GM12878 (cell line): Measurements from ENCODE around the gene FLAD1. TPM values are rescaled to one million over a fixed set of nuclear protein-coding genes. Genes with fewer than 3 reads are reported as not detected.

Experiments
- ATAC-seq: fragments of 200-7000 bp; cut with Tn5 transposase; 3 replicates; pipeline ENCODE4 v1.9.1; 2020; ENCODE audit warnings: mild to moderate bottlenecking, moderate library complexity
- BruUV-seq: library from RNA; stranded (reverse); fragments of 400-500 nt; replicated peaks from 2 replicates; lab custom pipeline; 2021; lab: Mats Ljungman, UMichigan
- CTCF ChIA-PET: fragments of 300-600 bp; sonication (Branson Sonifier 250); formaldehyde crosslinking; extraction: SDS; loops from one replicate; lab custom pipeline; 2021; ENCODE audit warnings: inconsistent platforms; lab: Yijun Ruan, JAX
- POLR2A ChIA-PET: fragments of 350-600 bp; formaldehyde crosslinking; extraction: SDS; loops from one replicate; lab custom pipeline; 2021; ENCODE audit warnings: inconsistent platforms; lab: Charles Lee
- RAD21 ChIA-PET: fragments of 300-600 bp; sonication (Branson Sonifier 250); formaldehyde crosslinking; loops from one replicate; lab custom pipeline; 2023; ENCODE audit warnings: antibody characterized with exemption; ENCODE audit not compliant: unreplicated experiment; lab: Charles Lee
- SMC1A ChIA-PET: fragments of 300-600 bp; sonication (Branson Sonifier 250); formaldehyde crosslinking; loops from one replicate; lab custom pipeline; 2023; ENCODE audit not compliant: unreplicated experiment, uncharacterized antibody; lab: Charles Lee
- DNase-seq: peaks from one replicate; pipeline ENCODE4 v3.0.0-alpha.2; 2011; ENCODE audit warnings: low read depth, low spot score
- FAIRE-seq: peaks from 3 replicates; lab custom pipeline; 2011; peaks lifted over from hg19 to GRCh38; lab: Jason Lieb, UNC
- H2AFZ ChIP-seq: 2 replicates; pipeline ENCODE4 v1.6.0; 2011; ENCODE audit warnings: low read depth, low read length, control low read depth; ENCODE audit not compliant: control insufficient read depth
- H3K27ac ChIP-seq: 2 replicates; pipeline ENCODE4 v1.5.1; 2011; ENCODE audit warnings: control low read depth; ENCODE audit not compliant: control insufficient read depth, insufficient read depth
- H3K27me3 ChIP-seq, 2 experiments: replicated peaks in 1 of 2; 2 replicates each; pipeline versions ENCODE4 v1.6.0 to v1.6.1; 2011; ENCODE audit warnings: low read length in 1 of 2; ENCODE audit not compliant: control insufficient read depth in 2 of 2, insufficient read depth in 2 of 2
- H3K36me3 ChIP-seq, 2 experiments: 2 replicates each; pipeline ENCODE4 v1.5.1; 2011; ENCODE audit warnings: low read length in 1 of 2; ENCODE audit not compliant: control insufficient read depth in 2 of 2, insufficient read depth in 2 of 2
- H3K4me1 ChIP-seq: 2 replicates; pipeline ENCODE4 v1.6.1; 2011; ENCODE audit warnings: mild to moderate bottlenecking, low read length, moderate library complexity, mixed read lengths; ENCODE audit not compliant: control insufficient read depth, insufficient read depth
- H3K4me2 ChIP-seq: 2 replicates; pipeline ENCODE4 v1.6.0; 2011; ENCODE audit warnings: control low read depth; ENCODE audit not compliant: control insufficient read depth, insufficient read depth
- H3K4me3 ChIP-seq: fragments of 200-600 bp; sonication (generic); 2 replicates; pipeline ENCODE4 v1.5.1; 2016
- H3K79me2 ChIP-seq: 2 replicates; pipeline ENCODE4 v1.6.0; 2011; ENCODE audit warnings: low read length; ENCODE audit not compliant: control insufficient read depth, insufficient read depth
- H3K9ac ChIP-seq: 2 replicates; pipeline ENCODE4 v1.8.0; 2011; ENCODE audit warnings: low read length, control low read depth, mixed read lengths; ENCODE audit not compliant: control insufficient read depth, insufficient read depth
- H3K9me3 ChIP-seq: replicated peaks from 3 replicates; pipeline ENCODE4 v1.5.1; 2011; ENCODE audit warnings: mild to moderate bottlenecking, low read length; ENCODE audit not compliant: control insufficient read depth, insufficient read depth
- H4K20me1 ChIP-seq: 2 replicates; pipeline ENCODE4 v1.6.0; 2011; ENCODE audit not compliant: control insufficient read depth, insufficient read depth
- ATF2 ChIP-seq: IDR thresholded peaks from 2 replicates; pipeline ENCODE4 v1.6.1; 2012; ENCODE audit warnings: low read length, inconsistent platforms
- BCL3 ChIP-seq: IDR thresholded peaks from 2 replicates; pipeline ENCODE4 v1.6.1; 2011; ENCODE audit warnings: borderline replicate concordance, low read depth, mild to moderate bottlenecking, moderate library complexity, low read length; ENCODE audit not compliant: insufficient read depth, poor library complexity, severe bottlenecking
- STAT3 ChIP-seq: IDR thresholded peaks from 2 replicates; pipeline ENCODE4 v1.6.1; 2011; ENCODE audit warnings: low read depth, low read length, improper control_type of control experiment
- ZNF687 ChIP-seq: fragments of 450-650 bp; IDR thresholded peaks from 2 replicates; pipeline ENCODE4 v1.6.1; 2017; ENCODE audit warnings: mild to moderate bottlenecking, moderate library complexity
- WGBS: methylation state at CpG from one replicate; pipeline ENCODE4 v1.1.6; 2016; ENCODE audit warnings: low lambda C conversion rate; ENCODE audit not compliant: insufficient replicate concordance, insufficient coverage; ENCODE audit errors: missing lambda C conversion rate; 5-methylcytosine and 5-hydroxymethylcytosine counted together
- in situ Hi-C: fragments of 300-500 bp; cut with MboI; formaldehyde crosslinking; loops from 9 replicates; pipeline ENCODE4 v1.14.3; 2018; ENCODE audit warnings: mixed read lengths
- intact Hi-C: fragments of 100-400 bp; cut with micrococcal nuclease; formaldehyde crosslinking; loops from one replicate; pipeline ENCODE4 v1.14.2; 2022; ENCODE audit not compliant: unreplicated experiment
- polyA plus RNA-seq, 11 experiments: library from polyadenylated mRNA; depleted of rRNA in 4 of 11; unstranded in 6 of 11; stranded (reverse) in 5 of 11; fragments of >200 nt; fragmentation: Nextera tagmentation in 4 of 11; fragmentation: Illumina TruSeq in 1 of 11; extraction: Ambion mirVana in 4 of 11; extraction: Trizol in 1 of 11; gene quantifications; 1 replicate in 1 of 11; 2 replicates in 10 of 11; pipeline versions ENCODE4 v1.2.1 to v1.2.3, GENCODE V29; 2011 to 2016; ENCODE audit warnings: inconsistent platforms in 2 of 11, missing spikeins in 2 of 11, low read depth in 1 of 11
- total RNA-seq, 4 experiments: library from RNA; depleted of rRNA in 3 of 4; stranded (reverse); fragments of >200 nt in 3 of 4; fragmentation: Illumina TruSeq in 1 of 4; extraction: Trizol in 1 of 4; gene quantifications; 2 replicates each; pipeline versions ENCODE4 v1.2.1 to v1.2.3, GENCODE V29; 2013 to 2021
- TF ChIP-seq, protein P1 (sequence below): fragments of 150-350 bp; IDR thresholded peaks from 2 replicates; pipeline ENCODE4 v1.6.1; 2016; ENCODE audit warnings: low read depth, low read length
- TF ChIP-seq, protein P2 (sequence below): IDR thresholded peaks from 2 replicates; pipeline ENCODE4 v1.6.1; 2012; ENCODE audit warnings: low read depth, low read length, improper control_type of control experiment

FLAD1 gene
- total and polyA plus RNA-seq, 10 of the 15 experiments (the other 5 are each of a cell fraction or from before 2014, with no cell fraction given): 22.9 to 93.4 (median 56.6) TPM

DNA sequence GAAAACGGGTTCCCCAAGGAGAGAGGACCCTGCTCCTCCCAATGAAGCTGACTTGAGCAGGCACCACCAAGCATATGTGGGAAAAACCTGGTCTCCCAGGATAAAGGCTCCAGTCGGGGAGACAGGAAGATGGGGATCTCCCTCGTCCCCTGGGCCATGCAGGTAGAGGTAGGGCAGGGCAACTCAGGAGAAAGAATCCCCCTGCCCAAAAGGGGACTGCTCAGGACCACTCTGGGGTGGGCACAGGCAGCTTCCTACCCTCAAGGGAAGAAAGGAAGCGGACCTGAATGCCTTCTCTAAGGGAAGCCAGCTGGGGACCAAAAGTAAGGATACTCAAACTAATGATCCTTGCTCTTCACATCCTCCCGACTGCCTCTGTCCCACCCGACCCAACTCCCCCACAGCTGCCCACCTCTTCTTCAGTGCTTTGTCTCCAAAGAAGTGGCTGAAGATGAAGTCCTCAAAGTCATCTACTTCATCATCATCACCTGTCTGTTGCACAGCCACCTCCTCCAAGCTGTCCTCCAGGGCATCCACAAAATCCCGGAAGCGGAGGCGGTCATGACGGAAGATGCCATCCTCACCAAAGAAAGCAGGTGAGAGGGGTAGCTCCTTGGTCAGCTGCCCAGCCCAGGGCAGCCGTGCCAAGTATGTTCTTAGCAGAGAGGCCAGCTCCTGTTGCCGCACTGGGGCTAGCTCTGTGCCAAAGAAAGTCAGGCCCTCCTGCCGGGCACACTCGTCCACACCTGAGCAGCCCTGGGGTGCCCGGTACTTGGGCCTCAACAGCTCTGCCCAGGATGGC is 37.8 kb upstream of the FLAD1 start (continued):
- TF ChIP-seq ZNF687: no peak
- no peak for TF ChIP-seq STAT3

DNA sequence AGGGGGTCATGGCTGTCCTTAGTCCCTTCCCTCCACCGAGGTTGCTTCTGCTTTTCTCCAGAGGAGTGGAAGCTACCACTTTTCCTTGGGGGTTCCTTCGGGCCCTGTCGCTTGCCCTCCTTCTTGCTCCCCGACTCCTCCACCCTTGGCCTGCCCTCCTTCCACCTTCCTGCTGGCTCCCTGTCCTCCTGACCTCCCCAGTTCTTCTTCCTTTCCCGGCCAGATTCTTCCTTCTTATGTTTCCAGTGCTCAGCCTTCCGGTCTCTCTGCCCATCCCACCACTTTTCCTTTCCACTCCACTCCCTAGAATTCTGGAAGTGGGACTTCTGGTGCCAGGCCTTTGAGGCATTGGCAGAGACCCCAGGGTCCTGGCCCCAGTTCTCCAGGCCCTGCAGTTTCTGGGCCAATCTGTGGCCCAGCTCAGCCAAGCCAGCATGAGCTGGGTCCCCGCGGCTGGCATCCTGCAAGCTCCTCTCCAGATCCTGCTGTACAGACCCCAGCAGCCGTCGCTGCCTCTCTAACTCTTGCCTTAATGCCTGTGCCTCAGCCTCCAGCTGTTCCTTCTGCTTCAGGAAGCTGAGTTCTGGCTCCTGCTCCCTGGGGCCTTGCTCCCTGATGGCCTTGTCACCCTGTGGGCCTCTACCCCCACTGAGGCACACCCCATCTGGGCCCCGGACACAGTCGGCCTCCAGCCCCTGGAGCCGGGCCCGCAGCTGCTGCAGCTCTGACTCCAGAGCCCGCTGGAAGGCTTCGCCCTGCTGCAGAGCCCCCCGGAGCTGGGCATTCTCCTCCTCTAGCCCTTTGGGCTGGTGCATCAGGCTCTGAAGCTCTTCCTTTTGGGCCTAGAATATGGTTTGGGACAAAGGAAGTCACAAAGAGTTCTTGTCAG is 36.9 kb upstream of the FLAD1 start:
- Histone ChIP-seq H3K9ac (no peak overlapping the region), H3K36me3 (peaks cover 3 to 6% of the 10 kb centered on the region in 2 experiments; a peak in 3 of 4 replicates), H2AFZ (no peak overlapping the region), H3K27me3 (no peaks in the 10 kb centered on the region), H3K79me2 (peaks cover 16% of the 10 kb centered on the region), H4K20me1 (no peaks in the 10 kb centered on the region), H3K4me3 (no peak overlapping the region), H3K4me2 (no peak overlapping the region), H3K9me3 (no peaks in the 10 kb centered on the region; the same call in 2 of the 3 replicates), H3K4me1 (peaks cover 47% of the 10 kb centered on the region), H3K27ac (no peak overlapping the region)
- WGBS: 82% methylated on average over 16 of the region's 17 CpGs
- RAD21 ChIA-PET: interaction anchor here (2.6 kb wide), 1 partner anchor 10 kb away, joined by 9 read pairs; the partner anchor contains the start of gene PMVK
- SMC1A ChIA-PET: interaction anchor here (1.1 to 1.2 kb wide), 2 partner anchors 10 to 341 kb away, joined by 3 to 6 read pairs; partner anchors contain the start of gene PMVK
- no peak for DNase-seq
- CTCF ChIA-PET: interaction anchor here (1.0 to 1.8 kb wide), 4 partner anchors 26 to 276 kb away, joined by 3 to 6 read pairs (median 4); no protein-coding TSS in a partner anchor
- POLR2A ChIA-PET: interaction anchor here (0.6 to 3.4 kb wide), 4 partner anchors 11 to 39 kb away, joined by 3 to 19 read pairs (median 12); partner anchors contain the start of genes PMVK, PYGO2 and SHC1
- ATAC-seq: no peak
- intact Hi-C loops (no loop called here), in situ Hi-C loops (no loop called here)
- BruUV-seq: no TSS peak
- no peak for FAIRE-seq
- TF ChIP-seq, protein P1, sequence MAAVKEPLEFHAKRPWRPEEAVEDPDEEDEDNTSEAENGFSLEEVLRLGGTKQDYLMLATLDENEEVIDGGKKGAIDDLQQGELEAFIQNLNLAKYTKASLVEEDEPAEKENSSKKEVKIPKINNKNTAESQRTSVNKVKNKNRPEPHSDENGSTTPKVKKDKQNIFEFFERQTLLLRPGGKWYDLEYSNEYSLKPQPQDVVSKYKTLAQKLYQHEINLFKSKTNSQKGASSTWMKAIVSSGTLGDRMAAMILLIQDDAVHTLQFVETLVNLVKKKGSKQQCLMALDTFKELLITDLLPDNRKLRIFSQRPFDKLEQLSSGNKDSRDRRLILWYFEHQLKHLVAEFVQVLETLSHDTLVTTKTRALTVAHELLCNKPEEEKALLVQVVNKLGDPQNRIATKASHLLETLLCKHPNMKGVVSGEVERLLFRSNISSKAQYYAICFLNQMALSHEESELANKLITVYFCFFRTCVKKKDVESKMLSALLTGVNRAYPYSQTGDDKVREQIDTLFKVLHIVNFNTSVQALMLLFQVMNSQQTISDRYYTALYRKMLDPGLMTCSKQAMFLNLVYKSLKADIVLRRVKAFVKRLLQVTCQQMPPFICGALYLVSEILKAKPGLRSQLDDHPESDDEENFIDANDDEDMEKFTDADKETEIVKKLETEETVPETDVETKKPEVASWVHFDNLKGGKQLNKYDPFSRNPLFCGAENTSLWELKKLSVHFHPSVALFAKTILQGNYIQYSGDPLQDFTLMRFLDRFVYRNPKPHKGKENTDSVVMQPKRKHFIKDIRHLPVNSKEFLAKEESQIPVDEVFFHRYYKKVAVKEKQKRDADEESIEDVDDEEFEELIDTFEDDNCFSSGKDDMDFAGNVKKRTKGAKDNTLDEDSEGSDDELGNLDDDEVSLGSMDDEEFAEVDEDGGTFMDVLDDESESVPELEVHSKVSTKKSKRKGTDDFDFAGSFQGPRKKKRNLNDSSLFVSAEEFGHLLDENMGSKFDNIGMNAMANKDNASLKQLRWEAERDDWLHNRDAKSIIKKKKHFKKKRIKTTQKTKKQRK: no peak
- TF ChIP-seq, protein P2, sequence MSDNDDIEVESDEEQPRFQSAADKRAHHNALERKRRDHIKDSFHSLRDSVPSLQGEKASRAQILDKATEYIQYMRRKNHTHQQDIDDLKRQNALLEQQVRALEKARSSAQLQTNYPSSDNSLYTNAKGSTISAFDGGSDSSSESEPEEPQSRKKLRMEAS: no peak
- TF ChIP-seq ATF2 (no peak), BCL3 (no peak)
